Measurements from ENCODE around the gene CTNNA3.
"Not testable (repeated sequence)": the region's sequence is repeated elsewhere in the genome, so short reads cannot be mapped to it uniquely, and the experiment has no call there.

The CTNNA3 gene

DNA sequence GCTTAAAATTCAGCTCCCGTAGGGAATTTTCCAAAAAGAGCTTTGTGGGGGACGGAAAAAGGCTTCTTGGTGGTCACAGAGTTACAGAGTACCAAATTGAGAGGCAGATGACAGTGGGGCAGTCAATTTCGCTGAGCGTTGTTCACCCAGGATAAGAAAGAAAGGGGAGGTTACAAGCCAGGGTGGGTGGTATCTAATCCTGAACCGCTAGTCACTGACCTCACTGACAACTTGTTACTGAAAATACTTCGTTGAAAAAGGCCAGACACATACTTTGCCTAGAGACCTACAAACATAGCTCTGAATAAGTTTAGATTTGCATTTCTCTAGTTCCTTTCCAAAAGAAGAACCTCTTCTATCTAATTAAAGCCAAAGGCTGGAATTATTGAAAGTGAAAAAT, at the start of gene CTNNA3:
TSS of gene CTNNA3 (minus strand) at position 167 of the 400 bp plus-strand sequence.
- no peak for DNase-seq (ENCODE audit: low read depth)

DNA sequence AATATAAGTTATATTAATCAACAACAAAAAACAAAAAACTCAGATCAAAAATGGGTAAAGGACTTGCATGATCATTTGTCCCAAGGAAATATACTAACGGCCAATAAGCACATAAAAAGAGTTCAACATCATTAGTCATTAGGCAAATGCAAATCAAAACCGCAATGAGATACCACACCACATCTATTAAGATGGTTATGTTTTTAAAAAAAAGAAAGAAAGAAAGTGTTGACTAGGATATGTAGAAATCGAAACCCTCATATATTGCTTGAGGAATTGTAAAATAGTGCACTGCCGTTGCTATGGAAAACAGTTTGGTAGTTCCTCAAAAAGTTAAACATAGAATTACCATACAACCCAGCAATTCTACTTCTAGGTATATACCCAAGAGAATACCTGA, 39.4 kb upstream of the CTNNA3 start:
- DNase-seq (ENCODE audit: low read depth) = no peak

DNA sequence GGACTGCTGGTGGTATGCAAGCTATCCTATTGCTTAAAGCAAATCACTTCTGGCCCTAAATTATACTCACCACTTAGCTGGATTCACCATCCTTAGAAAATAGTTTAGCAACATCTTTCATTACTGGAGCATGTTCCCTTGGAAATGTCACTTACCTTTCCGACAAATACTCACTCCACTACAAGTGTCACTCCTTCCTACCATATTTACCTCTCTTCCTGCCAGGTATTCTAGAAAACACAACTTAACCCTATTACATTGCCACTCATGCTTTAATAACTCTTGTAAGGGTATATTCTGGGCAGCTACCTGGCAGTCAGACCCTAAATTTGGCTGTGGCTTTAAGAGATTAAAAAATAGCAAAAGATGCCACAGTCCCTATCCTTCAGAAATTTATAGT, 37.5 kb upstream of the CTNNA3 start:
- no peak for DNase-seq (ENCODE audit: low read depth)

DNA sequence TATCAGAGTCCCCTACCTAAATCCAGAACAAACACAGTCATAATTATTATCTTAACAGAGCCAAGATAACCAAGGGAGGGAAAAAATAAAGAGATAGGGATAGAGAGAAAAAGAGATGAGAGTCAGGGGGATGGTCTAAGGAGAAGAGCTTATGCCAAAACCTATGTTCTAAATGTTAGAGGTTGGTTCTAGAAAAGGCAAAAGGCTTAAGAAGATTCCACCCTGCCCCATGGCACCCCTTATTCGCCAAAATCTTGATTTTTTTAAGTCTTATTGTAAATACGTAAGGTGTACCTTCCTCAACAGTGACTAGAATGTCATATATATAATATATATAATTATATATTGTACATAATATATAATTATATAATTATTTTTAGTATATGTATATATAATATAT, 29.6 kb upstream of the CTNNA3 start:
- DNase-seq (ENCODE audit: low read depth) = no peak

DNA sequence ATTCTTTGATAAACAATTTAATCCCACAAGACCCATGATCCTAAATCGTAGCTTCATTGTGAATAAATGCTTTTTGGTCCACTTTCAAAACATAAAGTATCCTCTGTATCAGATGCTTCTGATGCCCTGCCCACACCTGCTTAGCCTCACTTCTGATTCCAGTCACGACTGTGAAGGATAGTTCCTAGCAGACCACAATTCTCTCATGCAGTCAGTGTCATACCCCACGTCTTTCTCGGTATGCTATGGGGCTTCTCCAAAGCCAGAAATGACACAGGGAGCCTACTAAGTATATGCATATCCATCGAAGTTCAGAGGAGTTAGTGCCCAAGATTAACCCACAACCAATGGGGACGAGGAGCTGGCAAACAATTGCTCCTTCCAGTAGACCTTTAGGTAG, 27.6 kb upstream of the CTNNA3 start:
- no peak for DNase-seq (ENCODE audit: low read depth)

DNA sequence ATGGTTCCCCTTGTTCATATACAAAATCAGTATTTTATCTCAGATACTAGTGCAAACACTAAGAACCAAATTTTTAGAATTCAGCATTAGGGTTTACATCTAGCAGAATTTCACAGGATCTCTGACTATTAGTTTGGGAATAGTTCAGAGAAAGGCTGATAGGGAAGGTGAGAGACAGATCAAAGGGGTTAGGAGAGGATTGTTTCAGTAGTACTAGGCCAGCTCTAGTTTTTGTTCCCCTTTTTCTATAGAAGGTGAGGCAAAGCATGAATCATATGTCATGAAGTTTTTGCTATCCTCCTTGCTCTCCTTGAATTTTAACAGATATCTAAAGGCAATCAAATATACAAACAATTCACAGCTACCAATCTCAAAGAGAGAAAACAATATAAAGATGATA, 26.1 kb upstream of the CTNNA3 start:
- DNase-seq (ENCODE audit: low read depth) = no peak

DNA sequence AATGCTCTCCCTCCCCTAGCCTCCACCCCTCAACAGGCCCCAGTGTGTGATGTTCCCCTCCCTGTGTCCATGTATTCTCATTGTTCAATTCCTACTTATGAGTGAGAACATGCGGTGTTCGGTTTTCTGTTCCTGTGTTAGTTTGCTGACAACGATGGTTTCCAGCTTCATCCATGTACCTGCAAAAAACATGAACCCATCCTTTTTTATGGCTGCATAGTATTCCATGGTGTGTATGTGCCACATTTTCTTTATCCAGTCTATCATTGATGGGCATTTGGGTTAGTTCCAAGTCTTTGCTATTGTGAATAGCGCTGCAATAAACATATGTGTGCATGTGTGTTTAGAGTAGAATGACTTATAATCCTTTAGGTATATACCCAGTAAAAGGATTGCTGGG, 20.5 kb upstream of the CTNNA3 start:
- not testable (repeated sequence) for DNase-seq (ENCODE audit: low read depth)

DNA sequence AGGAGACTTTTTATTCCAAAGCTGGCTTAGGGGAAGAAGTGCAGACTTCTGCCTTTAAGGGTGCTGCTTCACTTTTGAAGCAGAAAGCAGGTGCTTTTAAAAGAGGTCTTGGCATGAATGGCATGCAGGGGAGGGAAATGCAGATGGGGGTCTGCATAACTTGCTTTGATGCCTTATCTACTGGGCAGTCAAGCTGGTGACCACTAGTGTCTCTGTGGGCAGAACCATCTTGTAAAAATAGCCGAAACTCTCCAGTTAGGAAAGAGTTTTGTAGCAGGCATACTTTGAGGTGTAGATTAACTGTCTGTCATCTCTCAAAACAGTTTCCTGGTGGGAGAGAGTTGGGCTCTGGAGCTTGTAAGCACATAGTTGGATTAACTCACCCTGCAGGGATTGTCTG, 9.9 kb upstream of the CTNNA3 start:
- no peak for DNase-seq (ENCODE audit: low read depth)

DNA sequence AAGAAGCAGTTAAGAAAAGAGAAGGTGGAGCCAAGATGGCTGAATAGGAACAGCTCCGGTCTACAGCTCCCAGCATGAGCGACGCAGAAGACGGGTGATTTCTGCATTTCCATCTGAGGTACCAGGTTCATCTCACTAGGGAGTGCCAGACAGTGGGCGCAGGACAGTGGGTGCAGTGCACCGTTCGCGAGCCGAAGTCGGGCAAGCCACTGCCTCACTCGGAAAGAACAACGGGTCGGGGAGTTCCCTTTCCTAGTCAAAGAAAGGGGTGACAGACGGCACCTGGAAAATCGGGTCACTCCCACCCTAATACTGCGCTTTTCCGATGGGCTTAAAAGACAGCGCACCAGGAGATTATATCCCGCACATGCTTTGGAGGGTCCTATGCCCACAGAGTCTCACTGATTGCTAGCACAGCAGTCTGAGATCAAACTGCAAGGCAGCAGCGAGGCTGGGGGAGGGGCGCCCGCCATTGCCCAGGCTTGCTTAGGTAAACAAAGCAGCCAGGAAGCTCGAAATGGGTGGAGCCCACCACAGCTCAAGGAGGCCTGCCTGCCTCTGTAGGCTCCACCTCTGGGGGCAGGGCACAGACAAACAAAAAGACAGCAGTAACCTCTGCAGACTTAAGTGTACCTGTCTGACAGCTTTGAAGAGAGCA, 3.7 kb upstream of the CTNNA3 start:
- DNase-seq (ENCODE audit: low read depth) = not testable (repeated sequence)

DNA sequence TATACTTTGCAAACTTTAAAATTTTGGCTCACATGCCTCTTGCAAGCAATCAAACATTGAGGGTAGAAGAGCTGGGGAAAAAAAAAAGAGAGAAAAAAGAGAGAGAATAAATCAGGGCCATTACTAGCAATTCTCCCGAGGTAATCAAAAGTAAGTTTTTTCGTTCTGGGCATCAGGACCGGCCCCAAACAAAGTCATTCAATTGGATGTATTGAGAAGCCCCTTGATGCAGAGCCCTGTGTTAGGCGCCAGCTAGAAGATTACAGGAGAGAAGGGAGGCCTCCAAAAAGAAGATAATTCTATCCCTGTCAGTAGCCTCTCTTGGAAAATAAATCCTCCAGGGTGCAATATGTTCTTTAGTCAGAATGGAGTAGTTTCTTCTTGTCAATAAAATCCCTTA, 2.2 kb upstream of the CTNNA3 start:
- no peak for DNase-seq (ENCODE audit: low read depth)

DNA sequence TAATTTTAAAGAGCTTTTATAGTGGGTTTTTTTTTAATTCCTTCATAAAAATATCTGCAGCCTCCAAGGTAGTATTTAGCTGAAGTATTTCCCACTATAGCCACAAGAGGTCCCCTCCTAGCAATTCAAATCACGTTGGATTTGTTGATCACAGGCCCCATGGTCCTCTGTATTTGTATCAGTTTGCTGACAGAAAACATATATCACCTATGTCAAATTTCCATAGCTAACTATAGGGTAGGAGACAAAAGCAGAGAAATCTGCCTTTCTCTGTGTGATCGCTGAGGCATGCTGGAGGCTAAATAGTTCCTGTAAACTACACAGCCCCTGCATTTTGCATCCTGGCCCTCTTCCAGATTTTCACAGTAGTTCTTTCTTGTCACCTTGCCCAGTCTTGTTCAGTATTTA, 1.7 kb upstream of the CTNNA3 start:
- DNase-seq (ENCODE audit: low read depth) = no peak

DNA sequence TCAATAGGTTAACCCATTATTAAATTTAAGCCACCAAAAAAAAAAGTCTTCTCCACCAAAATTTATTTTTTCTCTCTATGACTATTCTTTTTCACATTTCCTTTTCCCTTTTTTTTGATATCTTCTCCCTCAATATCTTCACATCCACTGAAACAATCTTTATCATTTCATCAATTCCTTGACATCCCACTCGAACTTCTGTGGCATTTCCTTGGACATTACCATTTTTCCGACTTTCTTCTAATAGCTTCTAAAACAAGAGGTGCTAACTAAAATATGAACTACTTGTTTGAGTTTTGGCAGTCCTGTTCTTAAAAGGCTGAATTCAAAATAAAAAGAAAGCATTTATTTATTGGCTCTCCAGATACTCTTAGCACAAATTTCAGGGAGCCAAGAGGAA, 684 bp upstream of the CTNNA3 start:
- no peak for DNase-seq (ENCODE audit: low read depth)

DNA sequence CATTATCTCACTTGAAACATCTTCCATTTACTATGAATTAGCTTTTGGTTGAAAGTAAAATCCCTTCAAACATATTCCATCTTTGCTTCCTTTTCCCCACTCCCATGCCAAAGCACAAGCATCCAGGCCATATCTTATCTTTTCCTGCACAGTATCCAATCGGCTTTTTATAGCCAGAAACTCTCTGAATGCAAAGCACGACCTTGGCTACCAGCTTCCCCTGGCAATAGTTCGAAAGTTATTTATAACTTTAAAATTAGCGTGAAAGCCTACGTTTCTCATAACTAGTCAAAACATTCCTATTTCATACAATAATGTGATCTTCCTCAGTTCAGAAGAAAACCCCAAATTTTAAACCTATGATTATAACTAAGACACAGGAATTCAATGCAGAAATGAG, 440 bp downstream of the CTNNA3 start:
- no peak for DNase-seq (ENCODE audit: low read depth)

DNA sequence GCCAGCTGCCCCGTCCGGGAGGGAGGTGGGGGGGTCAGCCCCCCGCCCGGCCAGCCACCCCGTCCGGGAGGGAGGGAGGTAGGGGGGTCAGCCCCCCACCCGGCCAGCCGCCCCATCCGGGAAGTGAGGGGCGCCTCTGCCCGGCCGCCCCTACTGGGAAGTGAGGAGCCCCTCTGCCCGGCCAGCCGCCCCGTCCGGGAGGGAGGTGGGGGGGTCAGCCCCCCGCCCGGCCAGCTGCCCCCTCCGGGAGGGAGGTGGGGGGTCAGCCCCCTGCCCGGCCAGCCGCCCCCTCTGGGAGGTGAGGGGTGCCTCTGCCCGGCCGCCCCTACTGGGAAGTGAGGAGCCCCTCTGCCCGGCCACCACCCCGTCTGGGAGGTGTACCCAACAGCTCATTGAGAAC, 4.1 kb downstream of the CTNNA3 start:
- DNase-seq (ENCODE audit: low read depth) = not testable (repeated sequence)

DNA sequence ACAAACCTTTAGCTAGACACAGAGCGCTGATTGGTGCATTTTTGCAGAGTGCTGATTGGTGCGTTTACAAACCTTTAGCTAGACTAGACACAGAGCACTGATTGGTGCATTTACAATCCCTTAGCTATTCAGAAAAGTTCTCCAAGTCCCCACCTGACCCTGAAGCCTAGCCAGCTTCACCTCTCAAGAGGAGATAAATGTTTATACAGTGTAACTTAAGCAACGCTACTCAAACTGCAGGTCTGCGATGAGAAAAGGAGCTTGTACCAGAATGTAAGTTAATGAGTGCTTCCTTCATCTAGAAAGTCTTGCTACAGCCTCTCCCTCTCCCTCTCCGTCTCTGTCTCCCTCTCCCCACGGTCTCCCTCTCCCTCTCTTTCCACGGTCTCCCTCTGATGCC, 5.5 kb downstream of the CTNNA3 start:
- not testable (repeated sequence) for DNase-seq (ENCODE audit: low read depth)

DNA sequence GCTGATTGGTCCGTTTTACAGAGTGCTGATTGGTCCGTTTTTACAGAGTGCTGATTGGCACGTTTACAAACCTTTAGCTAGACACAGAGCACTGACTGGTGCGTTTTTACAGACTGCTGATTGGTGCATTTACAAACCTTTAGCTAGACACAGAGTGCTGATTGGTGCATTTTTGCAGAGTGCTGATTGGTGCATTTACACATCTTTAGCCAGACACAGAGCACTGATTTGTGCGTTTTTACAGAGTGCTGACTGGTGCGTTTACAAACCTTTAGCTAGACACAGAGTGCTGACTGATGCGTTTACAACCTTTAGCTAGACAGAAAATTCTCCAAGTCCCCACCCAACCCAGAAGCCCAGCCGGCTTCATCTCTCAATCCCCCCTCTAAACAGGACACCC, 11.9 kb downstream of the CTNNA3 start:
- not testable (repeated sequence) for DNase-seq (ENCODE audit: low read depth)

DNA sequence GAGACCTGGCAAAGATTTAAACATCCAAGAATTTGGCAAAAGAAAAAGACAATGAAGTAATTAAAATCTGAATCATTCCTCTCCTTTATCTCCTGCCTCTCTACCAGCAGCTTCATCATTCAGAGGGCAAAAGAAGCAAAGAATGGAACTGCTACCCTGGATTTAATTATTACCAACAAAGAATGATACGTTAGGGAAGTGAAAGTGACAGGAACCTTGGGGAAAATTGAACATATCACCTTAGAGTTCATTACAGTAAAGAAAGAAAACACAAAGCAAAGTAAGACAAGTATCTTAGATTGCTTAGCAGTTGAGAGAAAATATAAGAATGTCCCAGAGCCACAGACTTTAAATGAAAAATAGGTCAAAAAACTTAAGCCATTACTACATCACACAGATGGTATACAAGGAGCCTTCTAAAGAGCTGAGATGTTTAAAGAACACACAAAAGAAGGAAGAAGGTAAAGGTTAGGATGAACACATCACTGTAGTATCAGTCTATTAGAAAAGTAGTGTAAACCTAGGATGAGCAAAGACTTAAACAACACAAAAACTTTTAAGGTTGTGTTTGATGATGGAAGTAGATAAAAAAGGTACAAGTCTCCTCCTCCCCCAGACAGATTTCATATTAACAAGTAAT, 17.5 kb downstream of the CTNNA3 start:
- DNase-seq (ENCODE audit: low read depth) = no peak

DNA sequence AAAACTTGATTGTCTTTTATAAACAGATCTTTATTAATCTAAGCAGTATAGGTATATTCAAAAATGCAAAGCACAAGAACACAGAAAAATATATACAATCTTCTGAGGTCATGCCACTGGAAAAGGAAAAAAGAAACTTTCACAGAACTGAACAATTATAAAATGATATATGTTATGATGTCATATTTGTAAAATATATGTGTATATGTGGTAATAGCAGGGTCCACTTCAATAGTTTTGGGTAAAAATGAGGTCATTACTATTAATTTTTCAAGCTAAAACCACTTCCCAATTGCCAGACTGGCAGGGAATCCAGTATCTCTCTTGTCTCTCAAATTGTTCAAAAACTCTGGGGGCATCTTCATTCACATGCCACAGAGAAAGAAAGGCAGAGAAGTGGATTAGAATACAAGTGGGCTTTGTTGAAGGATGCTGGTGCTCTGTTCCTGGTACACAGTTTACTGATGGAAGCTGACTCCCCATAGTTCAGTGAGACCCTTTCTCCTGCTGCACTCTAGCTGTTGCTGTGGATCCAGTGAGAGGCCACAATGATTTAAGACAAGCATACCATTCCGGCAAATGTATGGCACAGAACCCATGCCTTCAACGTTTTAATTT, 19.7 kb downstream of the CTNNA3 start:
- DNase-seq (ENCODE audit: low read depth) = no peak

DNA sequence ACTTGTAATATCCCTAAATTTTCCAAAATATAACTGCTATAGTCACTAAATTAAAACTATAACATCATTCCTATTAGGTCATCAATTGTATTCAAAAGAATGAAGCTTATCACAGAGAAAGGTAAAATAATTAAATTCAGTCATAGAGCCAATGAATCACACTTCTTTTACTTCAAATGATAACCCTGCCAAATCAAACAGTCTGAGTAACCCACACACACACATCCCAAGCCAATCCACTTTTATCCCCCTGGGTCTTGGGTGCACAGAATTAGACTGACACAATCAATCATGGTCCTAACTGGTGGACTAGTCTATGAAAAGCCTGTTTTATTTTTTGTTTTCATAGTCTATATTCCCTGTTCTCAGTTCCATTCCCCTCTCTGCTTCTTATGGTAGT, 25.6 kb downstream of the CTNNA3 start:
- DNase-seq (ENCODE audit: low read depth) = no peak

DNA sequence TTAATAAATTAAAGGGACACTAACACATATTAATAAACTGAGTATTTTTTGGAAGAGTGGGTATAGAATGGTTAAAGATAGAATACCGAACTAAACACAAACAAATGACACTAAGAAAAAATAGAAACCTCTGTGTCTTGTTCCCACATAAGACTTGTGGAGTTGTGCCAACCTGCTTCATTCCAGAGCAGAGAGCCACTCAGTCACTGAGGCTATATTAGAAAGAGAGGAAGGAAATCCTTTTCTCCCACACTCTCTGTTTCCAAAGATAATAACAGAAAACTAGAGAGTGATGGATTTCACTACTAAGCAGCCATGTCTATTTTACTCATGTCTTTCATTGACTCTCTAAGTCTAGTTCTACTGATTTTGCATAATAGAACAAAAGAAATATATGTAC, 26.0 kb downstream of the CTNNA3 start:
- DNase-seq (ENCODE audit: low read depth) = no peak

DNA sequence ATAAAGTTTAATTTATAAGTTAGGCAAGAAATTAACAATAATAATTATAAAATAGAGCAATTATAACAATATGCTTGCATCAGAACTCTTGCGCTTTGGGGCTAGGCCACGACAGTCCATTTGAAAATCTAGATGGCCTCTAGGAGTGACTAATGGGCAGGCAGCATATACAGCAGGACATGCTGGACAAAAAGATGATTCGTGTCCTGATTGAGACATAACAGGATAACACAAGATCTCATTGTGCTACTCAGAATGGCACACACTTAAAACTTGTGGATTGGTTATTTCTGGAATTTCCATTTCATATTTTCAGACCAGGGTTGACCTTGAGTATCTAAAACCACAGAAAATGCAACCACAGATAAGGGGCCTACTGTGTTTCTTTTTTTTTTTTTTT, 27.5 kb downstream of the CTNNA3 start:
- DNase-seq (ENCODE audit: low read depth) = no peak

DNA sequence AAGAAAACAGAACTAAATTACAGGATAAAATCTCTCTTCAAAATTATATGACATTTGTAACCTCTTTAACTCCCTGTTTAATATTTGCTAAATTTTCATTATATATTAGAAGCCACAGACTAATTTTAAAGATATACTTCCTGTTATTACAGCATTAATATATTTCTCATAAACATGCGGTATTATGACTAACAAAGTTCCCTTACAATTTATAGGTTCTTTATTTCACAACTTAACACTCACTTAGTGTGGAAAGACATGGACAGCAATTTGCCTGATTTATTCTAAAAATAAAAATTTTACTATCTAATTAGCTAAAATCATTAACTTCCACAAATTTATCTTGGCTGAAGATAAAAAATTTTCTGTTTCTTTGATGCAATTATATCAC, 29.0 kb downstream of the CTNNA3 start:
- no peak for DNase-seq (ENCODE audit: low read depth)

DNA sequence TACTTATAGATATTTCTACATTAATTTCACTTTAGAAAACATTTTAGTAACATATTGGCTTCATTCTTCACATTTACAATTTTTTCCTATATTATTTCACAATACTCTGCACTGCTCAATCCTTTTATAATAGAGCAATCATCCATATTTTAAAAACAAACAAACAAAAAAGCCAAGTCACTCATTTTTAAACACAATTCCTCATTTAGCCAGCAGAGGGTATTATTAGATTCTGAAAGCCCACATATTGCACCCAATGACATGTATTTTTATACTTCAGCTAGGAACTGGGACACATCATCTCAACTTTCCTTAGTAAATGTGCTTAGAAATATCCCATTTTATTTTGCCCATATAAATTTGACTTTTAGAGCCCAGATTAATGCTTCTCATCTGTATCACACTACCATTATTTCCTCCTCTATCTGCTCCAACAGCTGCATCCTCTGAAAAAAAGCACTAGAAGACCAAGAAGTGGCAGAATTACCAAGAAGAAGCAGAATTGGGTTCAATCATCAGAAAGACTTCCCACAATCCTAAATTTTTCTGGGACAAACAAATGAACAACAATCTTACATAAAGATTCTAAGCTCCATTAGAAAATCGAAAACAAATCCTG, 29.5 kb downstream of the CTNNA3 start:
- DNase-seq (ENCODE audit: low read depth) = no peak

Measured in activated gamma-delta T cell treated with anti-CD3 and anti-CD28 coated beads, Interleukin-2, amount 50 U/mL, for 16 hours (primary cell).